Smooth muscle cell of trachea (primary cell): ENCODE results near the gene WDR26. TPM values are rescaled to one million over a fixed set of nuclear protein-coding genes. Genes with fewer than 3 reads are reported as not detected.

ENCODE experiments used
- total RNA-seq: library from RNA; depleted of rRNA; stranded (reverse); fragments of >200 nt; gene quantifications from 2 replicates; pipeline ENCODE4 v1.2.1, GENCODE V29; 2014

The WDR26 gene
- 97.3 and 117 TPM in 2 replicates for total RNA-seq

GRCh38 chr1:224434691-224435317 is at the start of gene WDR26:
Gene WDR26, minus strand, starts transcription at chr1:224434797.

DNA sequence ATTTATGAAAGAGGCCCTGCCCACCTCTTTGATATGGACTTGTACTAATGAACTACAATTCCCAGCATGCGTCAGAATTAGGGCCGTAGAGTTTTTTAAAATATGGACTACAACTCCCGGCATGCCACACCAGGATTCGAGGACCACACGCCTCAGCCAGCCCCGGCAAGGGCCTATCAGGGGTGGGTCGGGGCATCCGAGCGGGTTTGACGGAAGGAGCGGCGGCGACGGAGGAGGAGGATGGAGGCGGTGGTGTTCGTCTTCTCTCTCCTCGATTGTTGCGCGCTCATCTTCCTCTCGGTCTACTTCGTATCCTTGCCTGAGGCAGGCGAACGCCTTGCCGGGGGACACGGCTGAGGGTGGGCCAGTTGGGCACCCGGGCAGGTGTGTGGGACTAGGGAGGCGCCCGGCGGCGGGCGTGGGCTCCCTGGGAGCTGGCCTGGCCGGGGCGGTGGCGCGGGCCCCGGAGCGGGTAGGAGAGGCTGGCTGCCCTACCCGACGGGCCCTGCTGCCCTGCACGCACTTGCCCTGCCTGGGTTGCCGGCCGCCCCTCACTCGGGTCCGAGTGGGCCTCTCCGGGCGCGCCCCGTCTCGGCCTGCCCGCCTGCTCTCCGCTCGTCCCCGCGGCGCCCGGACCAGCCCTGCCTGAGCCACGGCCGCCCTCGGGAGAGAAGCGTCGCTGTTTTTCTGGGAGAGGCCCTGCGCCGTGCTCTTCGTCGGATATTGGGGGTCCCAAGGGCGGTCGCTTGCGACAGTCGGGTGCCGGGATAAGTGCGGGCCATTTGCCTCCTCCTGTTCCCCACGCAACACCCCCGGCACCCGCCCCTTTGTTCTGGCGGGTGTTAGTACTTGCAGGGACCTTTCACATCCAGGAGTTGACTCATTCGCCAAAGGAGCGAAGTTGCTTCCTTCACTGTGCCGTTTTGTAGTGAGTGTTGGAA is 77.6 kb downstream of the WDR26 start, which contains the start of gene CNIH4:
CNIH4 (plus strand) TSS at position 195 of the 941 bp plus-strand sequence; CDS start at position 241, 46 bp downstream.

Other genes with a start within 250 kb of the WDR26 start
- gene NVL, start 104.6 kb downstream of the WDR26 start, total RNA-seq = 19.0 and 25.9 TPM in 2 replicates
- 79.6 and 96.4 TPM in 2 replicates for gene CNIH4, start 77.9 kb downstream of the WDR26 start, total RNA-seq
- gene CNIH3, start 181.5 kb upstream of the WDR26 start, total RNA-seq = 15.7 and 18.4 TPM in 2 replicates